ENCODE measurements around the gene SNX3. TPM values are rescaled to one million over a fixed set of nuclear protein-coding genes. Genes with fewer than 3 reads are reported as not detected.

SNX3 gene
- total RNA-seq, 1 donor from 2014 or later: 122 TPM

- H3K4me1 Mint-ChIP-seq: peaks cover 2% of the 10 kb centered on the region
- Histone ChIP-seq H3K4me3 (no peak overlapping the region), H4K20me1 (ENCODE audit: low read depth) (peaks cover 8% of the 10 kb centered on the region), H3K27me3 (no peaks in the 10 kb centered on the region), H3K4me1 (peaks cover 1% of the 10 kb centered on the region), H3K27ac (no peak overlapping the region), H3K9me3 (ENCODE audit: low read depth) (no peaks in the 10 kb centered on the region), H3K4me2 (no peak overlapping the region), H3K9ac (no peak overlapping the region), H3F3A (ENCODE audit: low read depth) (peaks cover under 1% of the 10 kb centered on the region), H3K36me3 (no peaks in the 10 kb centered on the region), H3K79me2 (ENCODE audit: low read depth) (peaks cover 42% of the 10 kb centered on the region), H2AFZ (replicated peaks) (no peak overlapping the region)
- H3K9me3 Mint-ChIP-seq: no peaks in the 10 kb centered on the region
- TF ChIP-seq EZH2 (IDR thresholded peaks at IDR 0.05) (no peak), EZH2phosphoT487 (IDR thresholded peaks at IDR 0.05) (no peak)
- TF ChIP-seq, protein P1, sequence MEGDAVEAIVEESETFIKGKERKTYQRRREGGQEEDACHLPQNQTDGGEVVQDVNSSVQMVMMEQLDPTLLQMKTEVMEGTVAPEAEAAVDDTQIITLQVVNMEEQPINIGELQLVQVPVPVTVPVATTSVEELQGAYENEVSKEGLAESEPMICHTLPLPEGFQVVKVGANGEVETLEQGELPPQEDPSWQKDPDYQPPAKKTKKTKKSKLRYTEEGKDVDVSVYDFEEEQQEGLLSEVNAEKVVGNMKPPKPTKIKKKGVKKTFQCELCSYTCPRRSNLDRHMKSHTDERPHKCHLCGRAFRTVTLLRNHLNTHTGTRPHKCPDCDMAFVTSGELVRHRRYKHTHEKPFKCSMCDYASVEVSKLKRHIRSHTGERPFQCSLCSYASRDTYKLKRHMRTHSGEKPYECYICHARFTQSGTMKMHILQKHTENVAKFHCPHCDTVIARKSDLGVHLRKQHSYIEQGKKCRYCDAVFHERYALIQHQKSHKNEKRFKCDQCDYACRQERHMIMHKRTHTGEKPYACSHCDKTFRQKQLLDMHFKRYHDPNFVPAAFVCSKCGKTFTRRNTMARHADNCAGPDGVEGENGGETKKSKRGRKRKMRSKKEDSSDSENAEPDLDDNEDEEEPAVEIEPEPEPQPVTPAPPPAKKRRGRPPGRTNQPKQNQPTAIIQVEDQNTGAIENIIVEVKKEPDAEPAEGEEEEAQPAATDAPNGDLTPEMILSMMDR (IDR thresholded peaks at IDR 0.05): no peak
- H3K27ac Mint-ChIP-seq: no peak overlapping the region
- DNase-seq (ENCODE audit: low spot score): no peak
- peaks cover 11% of the 10 kb centered on the region for H3K36me3 Mint-ChIP-seq
- no peak overlapping the region for H3K4me3 Mint-ChIP-seq
- H3K27me3 Mint-ChIP-seq (ENCODE audit: insufficient read depth, low read depth): no peaks in the 10 kb centered on the region
Measured at GRCh38 chr6:108254433-108255410, 6.1 kb downstream of the SNX3 start.

- peaks cover 9% of the 10 kb centered on the region for H4K20me1 ChIP-seq (ENCODE audit: low read depth)
- no peak overlapping the region for H3K27ac Mint-ChIP-seq
- H3K27me3 ChIP-seq: no peaks in the 10 kb centered on the region
- H3K4me1 Mint-ChIP-seq: no peaks in the 10 kb centered on the region
- no peak overlapping the region for H3K9ac ChIP-seq
- H3K79me2 ChIP-seq (ENCODE audit: low read depth): peaks cover 40% of the 10 kb centered on the region
- H3K27me3 Mint-ChIP-seq (ENCODE audit: insufficient read depth, low read depth): no peaks in the 10 kb centered on the region
- no peaks in the 10 kb centered on the region for H3K4me1 ChIP-seq
- H3K36me3 Mint-ChIP-seq: peaks cover 12% of the 10 kb centered on the region
- no peak overlapping the region for H2AFZ ChIP-seq (replicated peaks)
- H3K36me3 ChIP-seq: no peaks in the 10 kb centered on the region
- no peaks in the 10 kb centered on the region for H3K9me3 Mint-ChIP-seq
- no peaks in the 10 kb centered on the region for H3F3A ChIP-seq (ENCODE audit: low read depth)
- H3K4me3 ChIP-seq: no peak overlapping the region
- TF ChIP-seq, protein P1 (IDR thresholded peaks at IDR 0.05): no peak
- TF ChIP-seq EZH2phosphoT487 (IDR thresholded peaks at IDR 0.05): no peak
- TF ChIP-seq EZH2 (IDR thresholded peaks at IDR 0.05): no peak
- H3K27ac ChIP-seq: no peak overlapping the region
- no peaks in the 10 kb centered on the region for H3K9me3 ChIP-seq (ENCODE audit: low read depth)
- H3K4me3 Mint-ChIP-seq: no peak overlapping the region
- H3K4me2 ChIP-seq: no peak overlapping the region
- no peak for DNase-seq (ENCODE audit: low spot score)
Measured at GRCh38 chr6:108253241-108253640, 7.6 kb downstream of the SNX3 start.

DNA sequence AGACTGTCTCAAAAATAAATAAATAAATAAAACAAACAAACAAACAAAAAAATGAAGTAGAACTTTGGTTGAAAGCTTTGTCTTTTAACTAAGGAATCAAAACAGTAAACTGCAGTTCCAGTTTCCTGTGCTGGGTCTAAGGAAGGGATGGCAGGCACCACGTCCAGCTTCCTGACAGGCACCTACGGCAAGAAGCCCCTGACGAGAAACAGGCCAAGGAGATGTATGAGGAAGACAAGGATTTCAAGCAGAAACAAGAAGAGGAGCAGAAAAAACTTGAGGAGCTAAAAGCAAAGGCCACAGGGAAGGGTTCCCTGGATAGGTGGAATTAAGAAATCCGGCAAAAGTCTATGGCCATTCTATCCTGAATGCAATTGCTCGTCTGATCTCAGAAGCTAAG is 8.8 kb downstream of the SNX3 start:
- H3K4me3 Mint-ChIP-seq: no peak overlapping the region
- H3F3A ChIP-seq (ENCODE audit: low read depth): no peaks in the 10 kb centered on the region
- H3K36me3 ChIP-seq: no peaks in the 10 kb centered on the region
- H3K27ac ChIP-seq: no peak overlapping the region
- H3K36me3 Mint-ChIP-seq: peaks cover 15% of the 10 kb centered on the region
- no peak overlapping the region for H2AFZ ChIP-seq (replicated peaks)
- H3K27me3 ChIP-seq: no peaks in the 10 kb centered on the region
- peaks cover 44% of the 10 kb centered on the region for H3K79me2 ChIP-seq (ENCODE audit: low read depth)
- H3K9me3 Mint-ChIP-seq: no peaks in the 10 kb centered on the region
- no peak overlapping the region for H3K9ac ChIP-seq
- H3K27ac Mint-ChIP-seq: no peak overlapping the region
- no peaks in the 10 kb centered on the region for H3K27me3 Mint-ChIP-seq (ENCODE audit: insufficient read depth, low read depth)
- TF ChIP-seq, protein P1 (IDR thresholded peaks at IDR 0.05): no peak
- TF ChIP-seq EZH2 (IDR thresholded peaks at IDR 0.05) (no peak), EZH2phosphoT487 (IDR thresholded peaks at IDR 0.05) (no peak)
- DNase-seq (ENCODE audit: low spot score): no peak
- no peaks in the 10 kb centered on the region for H3K4me1 Mint-ChIP-seq
- no peak overlapping the region for H3K4me3 ChIP-seq
- peaks cover 12% of the 10 kb centered on the region for H4K20me1 ChIP-seq (ENCODE audit: low read depth)
- no peak overlapping the region for H3K4me2 ChIP-seq
- H3K4me1 ChIP-seq: no peaks in the 10 kb centered on the region
- H3K9me3 ChIP-seq (ENCODE audit: low read depth): no peaks in the 10 kb centered on the region

All from neural progenitor cell (in vitro differentiated cells).